K562 (cell line): ENCODE results near the gene CCND3. TPM values are rescaled to one million over a fixed set of nuclear protein-coding genes. Genes with fewer than 3 reads are reported as not detected.

Experiments used
- ATAC-seq: fragments of 200-7000 bp; cut with Tn5 transposase; 3 replicates; pipeline ENCODE4 v1.9.1; 2020; ENCODE audit warnings: moderate library complexity
- BruUV-seq: library from RNA; stranded (reverse); fragments of 400-500 nt; replicated peaks from 2 replicates; lab custom pipeline; 2021; lab: Mats Ljungman, UMichigan
- CTCF ChIA-PET: fragments of 300-600 bp; formaldehyde crosslinking; extraction: SDS; loops from one replicate; lab custom pipeline; 2021; ENCODE audit warnings: low intra/inter-chr PET ratio; lab: Yijun Ruan, JAX
- POLR2A ChIA-PET: fragments of 300-600, 350-650 bp; sonication (Branson Sonifier 250); formaldehyde crosslinking; extraction: SDS; loops from one replicate; lab custom pipeline; 2021; ENCODE audit warnings: antibody characterized with exemption, inconsistent platforms; lab: Yijun Ruan, JAX
- DNase-seq, 4 experiments: peaks; one replicate each; pipeline versions ENCODE4 v3.0.0 to v3.0.0-alpha.2; 2011 to 2018; ENCODE audit warnings: low spot score in 3 of 4, mixed read lengths in 3 of 4; ENCODE audit errors: extremely low read depth in 1 of 4
- FAIRE-seq: peaks from 2 replicates; lab custom pipeline; 2011; peaks lifted over from hg19 to GRCh38; lab: Jason Lieb, UNC
- H2AFZ ChIP-seq: 2 replicates; pipeline ENCODE4 v1.6.0; 2011; ENCODE audit warnings: low read depth, low read length, control low read depth, inconsistent platforms
- H3K27ac ChIP-seq: fragments of 200-600 bp; 3 replicates; pipeline ENCODE4 v1.8.0; 2011; ENCODE audit warnings: low read depth, mild to moderate bottlenecking, control low read depth, inconsistent platforms, low read length, moderate library complexity, mixed read lengths; ENCODE audit errors: extremely low read depth
- H3K27me3 ChIP-seq, 2 experiments: fragments of 300-600 bp in 1 of 2; 2 replicates in 1 of 2; 3 replicates in 1 of 2; pipeline versions ENCODE4 v1.6.0 to v1.8.0; 2011; ENCODE audit warnings: inconsistent platforms in 2 of 2, low read length in 2 of 2, mild to moderate bottlenecking in 1 of 2, mixed read lengths in 1 of 2, moderate library complexity in 1 of 2; ENCODE audit not compliant: control insufficient read depth in 2 of 2, insufficient read depth in 2 of 2
- H3K36me3 ChIP-seq: fragments of 300-600 bp; 3 replicates; pipeline ENCODE4 v1.8.0; 2011; ENCODE audit warnings: mild to moderate bottlenecking, low read length, inconsistent platforms; ENCODE audit not compliant: control insufficient read depth, insufficient read depth
- H3K4me1 ChIP-seq, 2 experiments: fragments of 200-600 bp in 1 of 2; replicated peaks in 1 of 2; 2 replicates in 1 of 2; 3 replicates in 1 of 2; pipeline versions ENCODE4 v1.5.1 to v1.8.0; 2011; ENCODE audit warnings: inconsistent platforms in 2 of 2, low read length in 2 of 2, mild to moderate bottlenecking in 1 of 2, mixed read lengths in 1 of 2, moderate library complexity in 1 of 2; ENCODE audit not compliant: control insufficient read depth in 2 of 2, insufficient read depth in 2 of 2
- H3K4me2 ChIP-seq: 2 replicates; pipeline ENCODE4 v1.6.1; 2011; ENCODE audit warnings: low read length, control low read depth, inconsistent platforms, mixed read lengths; ENCODE audit not compliant: insufficient read depth
- H3K4me3 ChIP-seq: fragments of 200-600 bp; sonication (generic), shearing (Covaris generic); 2 replicates; pipeline ENCODE4 v1.5.1; 2016; ENCODE audit warnings: control low read depth, inconsistent platforms
- H3K79me2 ChIP-seq: fragments of 200-600 bp; 3 replicates; pipeline ENCODE4 v1.8.0; 2011; ENCODE audit warnings: low read length, inconsistent platforms; ENCODE audit not compliant: control insufficient read depth, insufficient read depth
- H3K9ac ChIP-seq, 2 experiments: 2 replicates each; pipeline versions ENCODE4 v1.6.0 to v1.6.1; 2011; ENCODE audit warnings: low read depth in 2 of 2, low read length in 2 of 2, control low read depth in 1 of 2, inconsistent platforms in 1 of 2, mild to moderate bottlenecking in 1 of 2, mixed read lengths in 1 of 2; ENCODE audit not compliant: insufficient read depth in 1 of 2
- H3K9me1 ChIP-seq: one replicate; pipeline ENCODE4 v1.6.0; 2011; ENCODE audit warnings: inconsistent platforms, mild to moderate bottlenecking, low read length, moderate library complexity; ENCODE audit not compliant: control insufficient read depth, insufficient read depth
- H3K9me3 ChIP-seq: replicated peaks from 2 replicates; pipeline ENCODE4 v1.5.1; 2011; ENCODE audit warnings: low read depth, low read length, inconsistent platforms; ENCODE audit not compliant: control insufficient read depth, insufficient read depth
- H4K20me1 ChIP-seq: replicated peaks from 2 replicates; pipeline ENCODE4 v1.6.1; 2011; ENCODE audit warnings: low read length, inconsistent platforms, mixed read lengths; ENCODE audit not compliant: control insufficient read depth, insufficient read depth
- E4F1 ChIP-seq: fragments of 250-450 bp; sonication (Bioruptor Pico); IDR thresholded peaks from 2 replicates; pipeline ENCODE4 v1.5.0; 2021; ENCODE audit warnings: mild to moderate bottlenecking, borderline replicate concordance
- NCOA2 ChIP-seq, 2 experiments: fragments of 450-650 bp; IDR thresholded peaks; 2 replicates each; pipeline ENCODE4 v1.6.1; 2018; ENCODE audit warnings: mild to moderate bottlenecking in 2 of 2, moderate library complexity in 1 of 2; ENCODE audit not compliant: partially characterized antibody in 2 of 2
- POLR2G ChIP-seq: fragments of 200-400 bp; formaldehyde crosslinking; IDR thresholded peaks from 2 replicates; pipeline ENCODE4 v1.6.1; 2017; ENCODE audit warnings: low read depth, mild to moderate bottlenecking, antibody characterized with exemption, low read length, moderate library complexity
- RBFOX2 ChIP-seq: fragments of 200-400 bp; formaldehyde crosslinking; IDR thresholded peaks from 2 replicates; pipeline ENCODE4 v1.6.1; 2017; ENCODE audit warnings: low read depth, mild to moderate bottlenecking, low read length, moderate library complexity
- TBP ChIP-seq: optimal IDR thresholded peaks from 2 replicates; pipeline ENCODE3; 2011; ENCODE audit warnings: low read depth, low read length, improper control_type of control experiment
- YBX1 ChIP-seq: fragments of 450-650 bp; IDR thresholded peaks from 2 replicates; pipeline ENCODE4 v1.7.1; 2016; ENCODE audit warnings: mild to moderate bottlenecking
- ZFPM2 ChIP-seq: fragments of 250-450 bp; sonication (Bioruptor Pico); IDR thresholded peaks from 2 replicates; pipeline ENCODE4 v1.5.1; 2022; ENCODE audit warnings: mild to moderate bottlenecking
- ZNF444 ChIP-seq: fragments of 250-450 bp; sonication (Bioruptor Pico); IDR thresholded peaks from 2 replicates; pipeline ENCODE4 v1.4.0; 2020; ENCODE audit warnings: mild to moderate bottlenecking, moderate library complexity
- WGBS: fragments of 100-300 bp; shearing (Covaris generic); methylation state at CpG from one replicate; pipeline ENCODE4 v1.1.6; 2016; ENCODE audit warnings: low coverage, mixed read lengths; ENCODE audit not compliant: insufficient coverage; ENCODE audit errors: missing lambda C conversion rate; 5-methylcytosine and 5-hydroxymethylcytosine counted together
- in situ Hi-C: fragments of 300-500 bp; cut with MboI; formaldehyde crosslinking; loops from 4 replicates; pipeline ENCODE4 v1.15.0; 2018; ENCODE audit warnings: inconsistent platforms, mixed read lengths
- intact Hi-C: fragments of 100-400 bp; cut with micrococcal nuclease; formaldehyde crosslinking; loops from 2 replicates; pipeline ENCODE4 v1.14.2; 2022
- polyA plus RNA-seq, 8 experiments: library from polyadenylated mRNA; depleted of rRNA in 4 of 8; stranded (reverse) in 5 of 8; unstranded in 3 of 8; fragments of >200 nt; fragmentation: Nextera tagmentation in 2 of 8; fragmentation: Illumina TruSeq in 1 of 8; extraction: Ambion mirVana in 2 of 8; extraction: Trizol in 1 of 8; gene quantifications; 2 replicates each; pipeline versions ENCODE4 v1.2.1 to v1.2.3, GENCODE V29; 2011 to 2014; ENCODE audit warnings: inconsistent platforms in 1 of 8, missing spikeins in 1 of 8
- total RNA-seq, 7 experiments: library from RNA; depleted of rRNA in 6 of 7; stranded (reverse); fragments of >200 nt in 6 of 7; fragmentation: Illumina TruSeq in 2 of 7; extraction: Trizol in 2 of 7; gene quantifications; 2 replicates each; pipeline versions ENCODE4 v1.2.1 to v1.2.3, GENCODE V29; 2011 to 2021; ENCODE audit warnings: low replicate concordance in 1 of 7

The CCND3 gene
- total and polyA plus RNA-seq, 9 of the 15 experiments (the other 6 are each of a cell fraction or from before 2014, with no cell fraction given), result 21.5 to 204 (median 97.4) TPM

GRCh38 chr6:41934278-41935192 lies 7.1 kb downstream of the CCND3 start (continued):
- TF ChIP-seq E4F1 (CRISPR knock-in tag) (peak; percentile 32; the same call in 1 of the 2 replicates), ZNF444 (CRISPR knock-in tag) (peak; percentile 67; the same call in 1 of the 2 replicates), NCOA2 (IDR thresholded peaks at IDR 0.05; ENCODE audit: partially characterized antibody in 2 of 2) (no peak), YBX1 (no peak)

- peaks cover 21 to 27% of the 10 kb centered on the region in 2 experiments for H3K4me1 ChIP-seq
- H3K9ac ChIP-seq, result no peak overlapping the region; a peak in 1 of 4 replicates
- in situ Hi-C loops (no loop called here), intact Hi-C loops (loop anchor here (10.0 kb wide), 1 partner anchor 262 kb away; the partner anchor contains the start of gene GUCA1B)
- TF ChIP-seq POLR2G, result peak; percentile 64
- TF ChIP-seq TBP, result no peak
- TF ChIP-seq RBFOX2, result peak; percentile 49
- TF ChIP-seq ZFPM2 (CRISPR knock-in tag), result no peak
- H3K79me2 ChIP-seq, result peaks cover 49% of the 10 kb centered on the region
- H3K36me3 ChIP-seq, result peaks cover 98% of the 10 kb centered on the region
- DNase-seq (no peak), FAIRE-seq (no peak), ATAC-seq (no peak)
- H3K27ac ChIP-seq, result no peak overlapping the region
- WGBS, result 91% methylated on average over 15 of the region's 15 CpGs
- H2AFZ ChIP-seq, result no peak overlapping the region
- TSS peak; percentile 27 for BruUV-seq
- H3K27me3 ChIP-seq, result no peaks in the 10 kb centered on the region
- ChIA-PET CTCF (interaction anchor here (0.6 kb wide), 1 partner anchor 484 kb away, joined by 3 read pairs; no protein-coding TSS in a partner anchor), POLR2A (interaction anchor here (1.7 to 13.7 kb wide), 2 partner anchors 7 to 10 kb away, joined by 6 to 166 read pairs; partner anchors contain the start of genes BYSL, CCND3 and MED20)
- H3K4me2 ChIP-seq, result no peak overlapping the region
- peaks cover 18% of the 10 kb centered on the region for H4K20me1 ChIP-seq
- H3K4me3 ChIP-seq, result no peak overlapping the region
- peaks cover 1% of the 10 kb centered on the region for H3K9me1 ChIP-seq
- no peaks in the 10 kb centered on the region for H3K9me3 ChIP-seq
These were observed 9.2 kb downstream of the CCND3 start for GRCh38 chr6:41932378-41932777.
